Vagina (tissue), 2 donors: ENCODE results near the gene LDLRAD4. TPM values are rescaled to one million over a fixed set of nuclear protein-coding genes. Genes with fewer than 3 reads are reported as not detected.
A peak's percentile ranks its signal among the peaks of the same experiment; 100 is the strongest.
"Not testable (repeated sequence)": the region's sequence is repeated elsewhere in the genome, so short reads cannot be mapped to it uniquely, and the experiment has no call there.

Source experiments
- DNase-seq, 2 donors: peaks; one replicate each; pipeline ENCODE4 v3.0.0-alpha.2; 2017; ENCODE audit errors: extremely low spot score in 2 of 2
- H3K27ac ChIP-seq: fragments of 200-600 bp; sonication (generic); one replicate; pipeline ENCODE4 v1.5.1; 2019
- H3K27me3 ChIP-seq: fragments of 200-600 bp; sonication (generic); one replicate; pipeline ENCODE4 v1.5.1; 2019
- H3K36me3 ChIP-seq, 2 donors: fragments of 200-600 bp; sonication (generic); one replicate each; pipeline ENCODE4 v1.5.1; 2017 to 2019
- H3K4me1 ChIP-seq: fragments of 200-600 bp; sonication (generic); one replicate; pipeline ENCODE4 v1.5.1; 2019
- H3K4me3 ChIP-seq, 2 donors: fragments of 200-600 bp; sonication (generic); 1 replicate in 1 of 2; 2 replicates in 1 of 2; pipeline ENCODE4 v1.5.1; 2016 to 2019
- H3K9me3 ChIP-seq: fragments of 200-600 bp; sonication (generic); one replicate; pipeline ENCODE4 v1.5.1; 2019
- CTCF ChIP-seq, 3 experiments: fragments of 450-650 bp in 2 of 3; fragments of 200-600 bp in 1 of 3; sonication (generic) in 1 of 3; IDR thresholded peaks; one replicate each; pipeline ENCODE4 v1.5.1; 2017 to 2019; ENCODE audit warnings: antibody characterized with exemption in 3 of 3, mild to moderate bottlenecking in 2 of 3, moderate library complexity in 2 of 3
- POLR2A ChIP-seq, 2 donors: fragments of 450-650 bp; IDR thresholded peaks; one replicate each; pipeline ENCODE4 v1.6.1; 2017; ENCODE audit warnings: antibody characterized with exemption in 2 of 2, mild to moderate bottlenecking in 2 of 2, moderate library complexity in 2 of 2
- POLR2AphosphoS5 ChIP-seq, 2 donors: sonication (generic); formaldehyde crosslinking; IDR thresholded peaks; one replicate each; pipeline ENCODE4 v1.9.0; 2017; ENCODE audit warnings: antibody characterized with exemption in 2 of 2, mild to moderate bottlenecking in 2 of 2, low read depth in 1 of 2; ENCODE audit not compliant: insufficient read depth in 1 of 2
- intact Hi-C: fragments of 100-400 bp; cut with DNase I; formaldehyde crosslinking; loops from one replicate; pipeline ENCODE4 v1.15.1; 2023
- total RNA-seq: library from RNA; depleted of rRNA; stranded (reverse); fragments of >200 nt; gene quantifications from one replicate; pipeline ENCODE4 v1.2.3, GENCODE V29; 2016

LDLRAD4 gene
- total RNA-seq, 1 donor from 2014 or later = 24.3 TPM

GRCh38 chr18:13260197-13260934, 41.8 kb downstream of the LDLRAD4 start:
- no peak overlapping the region for H3K4me3 ChIP-seq
- H3K4me1 ChIP-seq = peaks cover 47% of the 10 kb centered on the region
- DNase-seq = no peak
- no peaks in the 10 kb centered on the region for H3K27me3 ChIP-seq
- no peaks in the 10 kb centered on the region for H3K36me3 ChIP-seq
- no peaks in the 10 kb centered on the region for H3K9me3 ChIP-seq
- TF ChIP-seq POLR2AphosphoS5 (IDR thresholded peaks at IDR 0.05; ENCODE audit: insufficient read depth in 1 of 2, low read depth in 1 of 2) (no peak), POLR2A (IDR thresholded peaks at IDR 0.05) (no peak), CTCF (IDR thresholded peaks at IDR 0.05) (no peak)
- intact Hi-C loops = no loop called here
- H3K27ac ChIP-seq = peak overlapping the region; percentile 37

DNA sequence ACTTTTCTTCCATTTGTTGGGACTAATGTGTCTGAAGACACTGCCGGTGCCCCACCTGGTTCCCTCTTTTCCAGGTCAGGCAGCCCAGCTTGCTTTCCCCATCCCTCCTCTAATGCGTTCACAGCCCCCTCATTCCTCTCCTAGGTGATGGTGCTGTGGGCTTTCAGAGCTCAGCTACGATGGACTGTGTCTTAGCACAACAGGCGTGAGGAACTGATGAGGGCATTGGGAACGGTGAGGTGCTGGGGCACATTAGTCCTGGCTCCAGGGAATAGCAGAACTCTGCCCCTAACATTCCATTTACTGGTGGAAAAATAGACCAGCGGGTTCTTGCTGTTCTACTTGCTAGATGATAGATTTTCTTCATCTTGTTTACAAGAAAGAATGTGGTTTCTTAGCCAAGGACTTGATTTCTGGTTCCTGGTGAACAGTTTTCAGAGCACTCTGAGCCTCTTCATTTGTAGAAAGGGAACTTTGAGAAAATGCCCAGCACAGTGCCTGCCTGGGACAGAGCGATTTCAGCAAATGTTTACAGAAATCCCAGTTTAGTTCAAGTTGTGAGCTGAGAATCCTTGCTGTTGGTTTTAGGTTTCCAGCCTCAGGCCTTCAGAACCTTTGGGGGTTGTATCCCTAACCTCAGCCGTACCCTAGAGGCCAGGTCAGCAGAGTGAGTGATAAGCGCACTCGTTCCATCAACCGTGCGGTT, 42.5 kb downstream of the LDLRAD4 start:
- intact Hi-C loops = no loop called here
- Histone ChIP-seq H3K4me1 (peaks cover 54% of the 10 kb centered on the region), H3K36me3 (no peaks in the 10 kb centered on the region), H3K4me3 (no peak overlapping the region), H3K27me3 (no peaks in the 10 kb centered on the region), H3K9me3 (no peaks in the 10 kb centered on the region), H3K27ac (peak overlapping the region; percentile 37)
- no peak for TF ChIP-seq POLR2A (IDR thresholded peaks at IDR 0.05)
- TF ChIP-seq CTCF (IDR thresholded peaks at IDR 0.05) = no peak
- DNase-seq = no peak

- H3K9me3 ChIP-seq = no peaks in the 10 kb centered on the region
- H3K36me3 ChIP-seq = no peaks in the 10 kb centered on the region
- intact Hi-C loops = no loop called here
- H3K27me3 ChIP-seq = no peaks in the 10 kb centered on the region
- no peak for DNase-seq
- H3K4me3 ChIP-seq = no peak overlapping the region
- TF ChIP-seq POLR2A (IDR thresholded peaks at IDR 0.05) = no peak
- TF ChIP-seq CTCF (IDR thresholded peaks at IDR 0.05) = no peak
- TF ChIP-seq POLR2AphosphoS5 (IDR thresholded peaks at IDR 0.05; ENCODE audit: insufficient read depth in 1 of 2, low read depth in 1 of 2) = no peak
- peak overlapping the region; percentile 37 for H3K27ac ChIP-seq
- peaks cover 61% of the 10 kb centered on the region for H3K4me1 ChIP-seq
Measured at GRCh38 chr18:13261661-13262357, 43.2 kb downstream of the LDLRAD4 start.

DNA sequence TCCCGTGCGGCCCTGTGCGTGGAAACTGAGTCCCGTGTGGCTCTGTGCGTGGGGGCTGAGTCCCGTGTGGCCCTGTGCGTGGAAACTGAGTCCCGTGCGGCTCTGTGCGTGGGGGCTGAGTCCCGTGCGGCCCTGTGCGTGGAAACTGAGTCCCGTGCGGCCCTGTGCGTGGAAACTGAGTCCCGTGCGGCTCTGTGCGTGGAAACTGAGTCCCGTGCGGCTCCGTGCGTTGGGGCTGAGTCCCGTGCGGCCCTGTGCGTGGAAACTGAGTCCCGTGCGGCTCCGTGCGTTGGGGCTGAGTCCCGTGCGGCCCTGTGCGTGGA, 43.8 kb downstream of the LDLRAD4 start:
- H3K27ac ChIP-seq, intact Hi-C loops, H3K9me3 ChIP-seq, DNase-seq, H3K36me3 ChIP-seq, H3K4me3 ChIP-seq, H3K27me3 ChIP-seq: not testable (repeated sequence)
- peaks cover 64% of the 10 kb centered on the region for H3K4me1 ChIP-seq

GRCh38 chr18:13262839-13263691, 44.5 kb downstream of the LDLRAD4 start:
- no peaks in the 10 kb centered on the region for H3K9me3 ChIP-seq
- peaks cover 72% of the 10 kb centered on the region for H3K4me1 ChIP-seq
- DNase-seq = no peak
- H3K36me3 ChIP-seq = no peaks in the 10 kb centered on the region
- intact Hi-C loops = no loop called here
- H3K27me3 ChIP-seq = no peaks in the 10 kb centered on the region
- H3K4me3 ChIP-seq = no peak overlapping the region
- TF ChIP-seq POLR2AphosphoS5 (IDR thresholded peaks at IDR 0.05; ENCODE audit: insufficient read depth in 1 of 2, low read depth in 1 of 2) (no peak), CTCF (IDR thresholded peaks at IDR 0.05) (no peak), POLR2A (IDR thresholded peaks at IDR 0.05) (no peak)
- no peak overlapping the region for H3K27ac ChIP-seq
